HG02852 (cell line): Measurements from ENCODE around the gene CIC.

Experiments used
- ATAC-seq: cut with Tn5 transposase; IDR thresholded peaks from one replicate; pipeline ENCODE4 v1.9.1; 2021; ENCODE audit warnings: mild to moderate bottlenecking, moderate library complexity; ENCODE audit not compliant: unreplicated experiment

CIC gene

DNA sequence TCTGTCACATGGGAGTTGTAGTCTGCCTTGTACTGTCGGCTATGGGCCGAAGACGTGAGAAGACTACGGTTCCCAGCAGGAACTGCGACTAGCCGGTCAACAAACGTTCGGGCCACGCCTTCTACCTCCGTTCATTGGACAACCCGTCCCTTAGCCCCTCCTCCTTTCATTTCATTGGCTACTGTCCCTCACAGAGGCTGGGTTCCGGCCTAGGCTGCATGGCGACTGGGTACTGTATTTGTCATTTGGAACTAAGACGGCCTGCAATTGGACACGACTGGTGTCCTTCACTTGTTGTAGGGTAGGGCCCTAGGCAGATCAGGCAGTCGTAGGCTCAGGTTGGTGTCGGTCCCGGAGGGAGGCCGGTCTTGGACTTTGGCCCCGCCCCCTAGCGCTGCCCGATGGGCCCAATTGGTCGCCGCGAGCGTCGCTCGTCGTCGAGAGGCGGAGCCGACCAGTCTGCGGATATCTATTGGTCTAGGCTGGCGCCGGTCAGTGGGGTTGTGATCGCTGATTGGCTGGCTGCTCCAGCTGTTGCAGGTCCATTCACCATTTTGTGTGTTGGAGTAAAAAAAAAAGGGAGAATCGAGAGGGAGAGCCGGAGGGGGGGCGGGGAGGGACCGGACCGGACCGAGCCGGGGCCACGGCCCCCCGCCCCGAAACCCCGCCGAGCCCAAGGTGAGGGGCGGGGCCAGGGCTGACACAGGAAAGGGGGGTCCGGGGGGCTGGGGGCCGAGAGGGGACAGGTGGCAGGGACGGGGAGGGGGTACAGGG is at the start of gene CIC:
TSS of gene CIC (plus strand) at position 549 of the 774 bp plus-strand sequence. CDS start 2,532 bp downstream, outside the sequence.
- ATAC-seq = peak; percentile 82

DNA sequence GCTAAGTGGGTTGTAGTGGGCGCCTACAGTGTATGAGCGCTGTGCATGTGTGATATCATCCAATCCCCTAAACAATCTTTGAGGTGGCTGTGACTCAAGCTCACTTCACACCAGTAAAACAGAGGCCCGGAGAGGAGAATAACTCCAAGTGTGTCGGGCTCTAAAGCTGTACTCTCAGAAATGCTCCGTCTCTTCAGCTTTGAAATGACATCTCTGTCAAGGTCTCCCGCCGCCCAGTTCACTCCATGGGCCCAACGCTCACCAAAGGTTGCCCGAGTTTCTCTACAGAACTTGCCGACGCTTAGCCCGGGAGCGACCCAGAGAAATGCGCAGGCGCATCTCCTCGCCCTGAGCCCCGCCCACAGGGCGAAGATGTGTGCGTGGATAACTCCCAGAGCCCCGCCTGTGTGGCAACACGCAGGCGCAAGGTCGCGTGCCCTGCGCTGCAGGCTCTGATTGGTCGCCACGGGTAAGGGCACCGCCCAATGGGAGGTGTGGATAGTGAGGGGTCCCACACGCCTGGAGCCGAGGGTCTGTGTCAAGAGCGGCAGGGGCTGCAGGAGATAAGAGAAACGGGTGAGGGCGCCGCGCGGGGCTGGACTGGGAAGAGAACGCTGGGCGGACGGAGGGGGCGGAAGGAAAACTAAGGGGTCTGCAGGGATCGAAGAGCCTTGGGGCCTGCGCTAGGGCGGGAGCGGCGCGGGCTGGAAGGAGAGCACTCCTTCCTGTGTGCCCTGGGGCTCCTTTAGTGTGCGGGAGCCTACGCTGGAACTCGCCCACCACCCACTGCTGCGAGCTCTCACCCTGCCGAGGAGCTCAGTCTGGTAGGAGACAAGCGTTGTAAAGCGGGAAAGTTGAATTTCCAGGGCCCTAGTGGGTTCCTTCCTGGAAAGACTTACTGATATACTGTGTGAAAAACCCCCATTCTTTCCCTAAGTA is 49.0 kb upstream of the CIC start, which contains the start of gene ZNF526:
TSS of gene ZNF526 (plus strand) at position 501 of the 939 bp plus-strand sequence. CDS start 4,092 bp downstream, outside the sequence.
- peak; percentile 74 for ATAC-seq

DNA sequence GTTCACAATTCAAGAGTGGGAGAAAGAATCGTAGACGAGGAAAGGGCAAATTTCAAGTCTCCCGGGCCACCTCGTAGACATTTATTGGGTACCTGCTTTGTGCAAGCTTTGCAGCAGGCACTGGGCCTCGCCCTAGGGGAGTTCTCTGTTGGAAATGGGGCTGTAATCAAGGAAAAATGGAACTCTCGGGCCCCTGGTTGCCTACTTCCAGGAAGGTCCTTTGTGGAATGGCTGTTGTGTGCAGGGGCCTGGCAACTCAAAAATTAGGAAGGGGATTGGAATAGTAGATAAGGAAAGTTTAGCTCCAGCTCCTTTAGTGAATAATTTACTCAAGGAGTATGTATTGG is 48.3 kb upstream of the CIC start:
- no peak for ATAC-seq

DNA sequence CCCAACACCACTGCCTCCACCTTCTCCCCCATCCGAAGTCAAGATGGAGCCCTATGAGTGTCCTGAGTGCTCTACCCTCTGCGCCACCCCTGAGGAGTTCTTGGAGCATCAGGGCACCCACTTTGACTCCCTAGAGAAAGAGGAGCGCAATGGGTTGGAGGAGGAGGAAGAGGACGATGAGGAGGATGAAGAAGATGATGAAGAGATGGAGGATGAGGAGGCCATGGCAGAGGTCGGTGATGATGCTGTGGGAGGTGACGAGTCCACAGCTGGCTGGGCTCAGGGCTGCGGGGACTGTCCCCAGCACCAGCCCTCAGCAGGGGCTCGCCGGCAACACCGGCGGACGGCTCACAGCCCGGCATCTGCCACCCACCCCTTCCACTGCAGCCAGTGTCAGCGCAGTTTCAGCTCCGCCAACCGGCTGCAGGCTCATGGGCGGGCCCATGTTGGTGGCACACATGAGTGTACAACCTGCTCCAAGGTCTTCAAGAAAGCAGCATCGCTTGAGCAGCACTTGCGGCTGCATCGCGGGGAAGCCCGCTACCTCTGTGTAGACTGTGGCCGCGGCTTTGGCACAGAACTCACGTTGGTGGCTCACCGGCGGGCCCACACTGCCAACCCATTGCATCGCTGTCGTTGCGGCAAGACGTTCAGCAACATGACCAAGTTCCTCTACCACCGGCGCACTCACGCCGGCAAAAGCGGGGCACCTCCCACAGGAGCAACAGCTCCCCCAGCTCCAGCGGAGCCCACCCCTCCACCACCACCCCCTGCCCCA is 43.9 kb upstream of the CIC start:
- no peak for ATAC-seq

DNA sequence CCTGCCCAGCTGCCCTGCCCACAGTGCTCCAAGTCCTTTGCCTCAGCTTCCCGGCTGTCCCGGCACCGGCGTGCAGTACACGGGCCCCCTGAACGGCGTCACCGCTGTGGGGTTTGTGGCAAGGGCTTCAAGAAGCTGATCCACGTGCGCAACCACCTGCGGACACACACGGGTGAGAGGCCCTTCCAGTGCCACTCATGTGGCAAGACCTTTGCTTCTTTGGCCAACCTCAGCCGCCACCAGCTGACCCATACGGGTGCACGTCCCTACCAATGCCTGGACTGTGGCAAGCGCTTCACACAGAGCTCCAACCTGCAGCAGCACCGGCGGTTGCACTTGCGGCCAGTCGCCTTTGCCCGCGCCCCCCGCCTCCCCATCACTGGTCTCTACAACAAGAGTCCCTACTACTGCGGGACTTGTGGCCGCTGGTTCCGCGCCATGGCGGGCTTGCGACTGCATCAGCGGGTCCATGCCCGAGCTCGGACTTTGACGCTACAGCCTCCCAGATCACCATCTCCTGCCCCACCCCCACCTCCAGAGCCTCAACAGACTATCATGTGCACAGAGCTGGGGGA is 43.2 kb upstream of the CIC start:
- ATAC-seq = no peak

DNA sequence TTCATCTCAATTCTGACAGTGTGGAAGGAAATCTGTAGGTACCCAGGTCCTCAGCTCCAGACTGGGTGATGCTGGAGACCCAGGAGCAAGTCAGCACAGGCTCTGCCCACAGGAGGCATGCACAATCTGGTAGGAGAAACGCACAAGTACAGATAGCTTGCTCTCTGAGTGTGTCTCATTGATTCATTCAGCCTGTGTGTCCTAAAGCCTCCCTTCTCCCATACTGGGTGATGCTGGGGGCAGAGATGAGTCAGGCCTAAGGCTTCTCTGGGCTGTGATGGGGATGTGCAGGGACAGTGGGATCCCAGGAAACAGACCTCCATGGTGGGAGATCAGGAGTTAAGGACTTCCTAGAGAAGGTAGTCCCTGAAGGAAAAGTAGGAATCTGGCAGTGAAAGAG is 42.2 kb upstream of the CIC start:
- ATAC-seq = no peak

DNA sequence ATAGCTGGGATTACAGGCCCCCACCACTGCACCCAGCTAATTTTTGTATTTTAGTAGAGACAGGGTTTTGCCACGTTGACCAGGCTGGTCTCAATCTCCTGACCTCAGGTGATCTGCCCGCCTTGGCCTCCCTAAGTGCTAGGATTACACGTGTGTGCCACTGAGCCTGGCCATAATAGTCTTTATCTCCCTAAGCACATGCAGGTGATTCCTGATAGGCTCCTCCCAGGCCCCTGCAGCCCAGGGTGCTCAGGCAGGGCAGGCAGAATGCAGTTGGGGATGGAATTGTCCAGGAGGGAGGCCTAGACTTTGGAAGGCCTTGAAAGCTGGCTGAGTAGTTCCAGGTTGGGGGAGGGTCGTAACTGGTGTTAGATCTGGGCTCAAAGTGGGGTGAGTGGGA is 40.4 kb upstream of the CIC start:
- ATAC-seq = no peak

DNA sequence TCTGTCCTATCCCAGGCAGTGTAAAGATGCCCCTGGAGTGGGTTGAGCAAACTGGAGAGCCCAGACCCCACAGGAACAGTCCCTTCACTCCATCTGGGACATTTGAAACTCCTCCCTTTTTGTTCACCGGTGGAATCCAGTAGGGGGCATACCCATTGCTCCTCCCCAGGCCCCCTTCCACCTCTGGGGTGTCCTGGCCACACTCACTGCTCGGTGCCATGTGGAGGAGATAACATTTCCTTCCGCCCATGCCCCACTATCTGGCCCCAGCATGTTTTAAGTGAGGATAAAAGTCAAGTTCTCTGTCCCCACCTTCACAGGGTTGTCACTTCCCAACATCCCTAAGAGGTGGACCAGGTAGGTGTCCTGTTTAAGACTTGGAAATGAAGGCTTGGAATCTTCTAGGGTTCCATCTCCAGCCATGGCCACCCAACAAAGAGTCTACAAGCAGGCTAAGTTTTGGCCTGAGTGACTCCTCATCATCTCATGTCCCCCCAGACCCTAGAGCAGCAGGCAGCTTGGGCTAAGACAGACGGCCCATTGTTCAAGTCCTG is 39.7 kb upstream of the CIC start:
- ATAC-seq = no peak

DNA sequence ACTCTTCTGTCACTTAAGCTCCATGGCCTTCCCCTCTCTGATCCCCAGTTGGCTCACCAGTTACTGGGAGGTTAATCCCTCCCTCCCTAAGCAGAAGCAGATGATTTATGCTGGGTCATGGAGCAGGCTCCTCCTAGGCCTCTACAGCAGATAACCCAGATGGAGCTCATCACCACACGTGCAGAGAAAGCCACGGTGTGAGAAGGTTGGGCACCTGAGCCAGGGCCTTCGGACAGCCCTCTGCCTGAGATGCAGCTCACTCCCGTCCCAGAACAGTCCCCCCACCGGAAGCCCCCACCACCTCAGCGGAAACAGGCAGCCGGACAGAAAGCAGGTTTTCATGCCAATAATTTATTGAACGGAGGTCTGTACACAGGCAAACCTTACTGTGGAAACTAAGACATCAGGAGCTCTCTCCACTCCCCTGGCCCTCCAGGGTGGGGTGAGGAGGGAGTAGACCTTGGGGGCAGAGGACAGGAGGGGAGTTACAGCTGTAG is 39.1 kb upstream of the CIC start:
- no peak for ATAC-seq

DNA sequence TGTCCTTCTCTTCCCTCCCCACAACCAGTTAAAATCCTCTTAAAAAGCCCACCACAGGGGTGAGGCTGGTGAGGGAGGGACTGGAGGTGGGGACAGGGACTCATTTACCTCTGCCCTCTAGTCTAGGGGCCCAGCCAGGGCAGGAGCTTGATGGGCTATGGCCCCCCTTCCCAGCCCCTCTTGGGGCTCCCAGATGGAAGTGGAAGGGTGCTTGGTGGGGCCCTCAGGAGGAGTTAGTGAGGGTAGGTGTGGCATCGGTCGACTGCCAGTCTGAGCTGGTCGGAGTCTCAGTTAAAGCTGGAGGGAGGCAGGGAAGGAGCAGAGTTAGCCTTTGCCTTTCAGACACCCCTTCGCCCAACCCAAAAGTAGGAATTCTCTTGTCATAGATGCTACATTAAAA is 38.5 kb upstream of the CIC start:
- ATAC-seq = no peak

DNA sequence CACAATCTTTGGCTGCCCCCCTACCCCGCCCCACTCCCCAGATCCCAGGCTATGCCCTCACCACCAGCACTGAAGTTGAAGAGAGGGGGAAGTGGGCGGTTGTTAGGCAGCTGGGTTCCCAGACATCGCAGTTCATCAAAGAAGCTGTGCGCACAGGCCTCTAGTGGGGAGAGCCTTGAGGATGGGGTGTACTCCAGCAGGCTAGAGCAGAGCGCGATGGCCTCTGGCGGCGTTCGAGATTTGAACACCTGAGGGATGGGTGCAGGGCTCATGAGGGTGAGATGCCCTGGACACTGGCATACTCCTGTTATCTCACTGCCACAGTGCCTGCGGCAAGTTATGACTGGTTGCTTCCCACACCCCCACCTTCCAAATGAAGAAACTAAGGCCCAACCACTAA is 36.6 kb upstream of the CIC start:
- no peak for ATAC-seq

DNA sequence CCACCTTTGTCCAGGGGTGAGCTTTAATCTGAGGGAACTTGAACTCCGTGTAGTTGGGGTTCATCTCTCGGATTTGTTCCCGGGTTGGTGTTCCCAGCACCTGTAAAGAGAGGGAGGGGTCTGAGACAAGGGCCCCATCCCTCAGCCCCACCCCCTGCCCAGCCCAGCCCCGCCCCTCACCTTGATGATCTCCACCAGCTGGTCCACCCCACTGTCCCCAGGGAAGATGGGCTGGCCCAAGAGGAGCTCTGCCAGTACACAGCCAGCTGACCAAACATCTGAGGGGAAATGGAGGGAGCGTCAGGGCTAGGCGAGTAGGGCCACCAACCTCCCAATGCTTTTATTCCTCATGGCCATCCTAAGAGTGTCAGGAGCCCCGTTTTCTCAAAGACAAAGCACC is 35.9 kb upstream of the CIC start:
- no peak for ATAC-seq

DNA sequence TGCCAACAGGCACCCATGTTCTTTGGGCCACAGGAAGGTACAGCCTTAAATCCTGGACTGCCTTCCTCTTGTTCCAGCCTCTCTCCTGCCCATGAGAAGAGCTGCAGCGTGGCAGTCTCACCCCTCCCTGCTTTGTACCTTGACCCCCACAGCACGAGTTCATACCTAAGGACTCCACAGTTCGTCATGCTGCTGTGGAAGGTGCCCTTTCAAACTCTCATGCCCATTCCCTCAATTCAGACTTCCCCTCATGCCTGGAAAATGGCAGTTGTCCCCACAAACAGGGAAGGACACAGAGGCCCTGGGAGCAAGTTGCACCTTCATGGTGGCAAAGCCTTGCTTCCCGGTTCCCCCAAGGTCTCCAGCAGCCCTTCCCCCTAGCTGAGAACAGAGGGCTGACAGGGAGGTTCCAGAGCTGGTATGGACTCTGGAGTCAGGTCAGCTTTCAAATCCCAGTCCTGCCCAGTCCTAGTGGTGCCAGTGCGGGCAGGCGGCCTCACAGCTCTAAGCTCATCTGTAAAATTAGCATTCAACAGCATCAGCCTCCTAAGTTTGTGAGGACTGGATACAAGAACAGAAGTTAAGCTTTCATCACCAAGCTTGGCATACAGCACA is 35.3 kb upstream of the CIC start:
- ATAC-seq = no peak

DNA sequence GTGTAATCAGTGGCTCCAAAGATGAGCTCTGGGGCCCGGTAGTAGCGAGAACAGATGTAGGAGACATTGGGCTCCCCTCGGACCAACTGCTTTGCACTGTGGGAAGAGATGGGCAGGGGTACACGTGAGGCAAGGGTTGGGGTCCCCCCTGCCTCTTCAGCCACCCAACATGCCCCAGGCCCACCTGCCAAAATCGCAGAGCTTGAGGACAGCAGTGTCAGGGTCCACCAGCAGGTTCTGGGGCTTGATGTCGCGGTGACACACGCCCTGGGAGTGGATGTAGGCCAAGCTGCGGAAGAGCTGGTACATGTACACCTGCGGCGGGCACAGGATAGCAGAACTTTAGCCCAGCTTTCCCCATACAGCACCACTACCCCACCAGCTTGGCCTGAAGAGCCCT is 34.7 kb upstream of the CIC start:
- ATAC-seq = no peak

DNA sequence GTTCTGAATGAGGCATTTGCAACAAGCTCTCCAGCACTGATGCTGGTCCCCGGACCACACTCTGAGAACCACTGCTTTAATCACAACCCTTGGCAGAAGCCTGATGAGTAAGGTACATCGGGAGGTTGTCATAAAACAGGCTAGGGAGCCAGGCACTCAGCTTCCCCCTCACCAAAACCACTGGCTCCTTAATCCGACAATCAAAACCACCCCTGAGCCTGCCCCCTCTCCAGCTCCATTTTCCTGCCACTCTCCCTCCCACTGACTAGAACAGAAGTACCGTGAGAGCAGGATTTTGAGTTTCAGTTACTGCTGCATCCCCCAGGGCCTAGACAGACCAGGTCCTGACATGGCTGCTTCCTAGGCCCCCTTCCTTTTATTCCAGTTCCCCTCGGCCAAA is 33.9 kb upstream of the CIC start:
- ATAC-seq = no peak

DNA sequence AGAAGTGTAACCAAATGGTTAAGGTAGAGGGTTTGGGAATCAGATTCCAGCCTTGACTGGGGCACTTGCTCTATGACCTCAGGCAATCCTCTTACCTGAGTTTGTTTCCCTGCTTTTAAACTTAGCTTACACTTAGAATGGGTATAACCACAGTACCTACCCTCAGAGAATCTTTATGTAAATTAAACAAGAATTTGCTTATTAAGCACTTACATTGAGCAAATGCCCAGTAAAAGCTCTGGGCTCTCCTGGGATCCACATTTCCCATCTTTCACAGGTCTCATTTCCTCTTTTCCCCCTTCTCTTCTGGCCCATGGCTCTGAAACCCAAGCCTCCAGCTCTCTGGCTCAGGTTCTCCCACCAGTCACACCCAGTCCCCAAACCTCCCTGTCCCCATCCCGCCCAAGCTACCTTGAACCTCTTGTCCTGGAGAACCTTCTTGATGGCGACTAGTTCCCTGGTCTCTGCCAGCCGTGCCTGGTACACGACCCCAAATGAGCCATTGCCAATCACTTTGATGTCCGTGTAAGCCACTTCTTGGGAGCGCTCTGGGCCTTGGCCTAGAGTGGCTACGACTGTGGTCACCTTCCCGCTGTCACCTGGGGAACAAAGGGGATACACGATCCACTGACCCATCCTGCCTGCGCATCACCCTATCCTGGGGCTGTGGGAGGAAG is 29.4 kb upstream of the CIC start:
- no peak for ATAC-seq

DNA sequence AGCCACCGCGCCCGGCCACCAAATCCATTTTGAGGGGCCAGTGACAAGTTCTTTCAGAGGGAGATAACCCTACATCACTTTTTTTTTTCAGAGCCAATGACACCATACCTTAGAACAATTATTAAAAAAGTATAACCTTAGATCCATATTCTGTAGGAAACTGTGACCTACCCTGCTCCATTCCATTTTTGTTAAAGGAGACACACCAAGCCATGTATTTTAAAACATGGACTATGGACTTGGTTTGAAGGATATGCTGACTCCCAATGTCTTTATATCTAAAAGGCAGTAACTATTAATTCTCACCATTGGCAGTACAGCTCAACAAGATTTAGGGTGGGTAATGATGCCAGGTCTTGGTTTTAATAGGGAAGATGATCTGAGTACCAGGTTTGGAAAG is 27.8 kb upstream of the CIC start:
- ATAC-seq = no peak

DNA sequence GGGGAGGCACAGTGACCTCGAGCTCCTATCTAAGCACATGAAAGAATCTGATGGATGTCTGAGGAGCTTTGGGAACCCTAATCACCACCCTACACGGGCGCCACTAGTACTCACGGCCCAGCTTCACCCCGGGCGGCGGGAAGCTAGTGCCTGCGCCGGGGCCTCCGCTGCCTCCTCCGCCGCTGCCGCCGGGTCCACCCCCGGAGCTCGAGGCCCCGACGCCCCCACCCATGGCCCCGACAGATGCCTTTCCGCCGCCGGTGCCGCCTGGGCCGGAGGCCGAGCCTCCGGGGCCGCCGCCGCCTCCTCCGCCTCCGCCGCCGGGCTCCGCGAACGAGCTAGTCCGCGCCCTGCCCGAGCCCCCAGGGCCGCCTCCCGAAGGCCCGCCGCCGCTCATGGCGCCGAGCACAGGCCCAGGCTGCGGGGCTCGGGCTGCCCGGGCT is 27.0 kb upstream of the CIC start:
- ATAC-seq = peak; percentile 0
